ENCODE results near the gene BCDIN3D.

- TF ChIP-seq POLR2AphosphoS5 (IDR thresholded peaks at IDR 0.05) (no peak), CTCF (IDR thresholded peaks at IDR 0.05) (no peak)
Measured at GRCh38 chr12:49880756-49881414, 38.0 kb upstream of the BCDIN3D start.

Data from esophagus muscularis mucosa (tissue), 3 donors.